Left ventricle myocardium inferior (tissue), 1 donor: ENCODE results near the gene LILRB4. TPM values are rescaled to one million over a fixed set of nuclear protein-coding genes. Genes with fewer than 3 reads are reported as not detected.
"Not testable (repeated sequence)": the region's sequence is repeated elsewhere in the genome, so short reads cannot be mapped to it uniquely, and the experiment has no call there.

Source experiments
- DNase-seq: peaks from one replicate; pipeline ENCODE4 v3.0.0-alpha.2; 2020
- H3K27ac ChIP-seq: fragments of 200-600 bp; replicated peaks from 2 replicates; pipeline ENCODE4 v1.8.0; 2021
- H3K27me3 ChIP-seq: fragments of 200-600 bp; 2 replicates; pipeline ENCODE4 v1.8.0; 2021; ENCODE audit warnings: low read depth
- H3K36me3 ChIP-seq: fragments of 200-600 bp; 2 replicates; pipeline ENCODE4 v1.8.0; 2021
- H3K4me1 ChIP-seq: fragments of 200-600 bp; 2 replicates; pipeline ENCODE4 v1.8.0; 2021
- H3K4me3 ChIP-seq: fragments of 200-600 bp; 2 replicates; pipeline ENCODE4 v1.8.0; 2021; ENCODE audit warnings: mild to moderate bottlenecking, moderate library complexity
- H3K9me3 ChIP-seq: fragments of 200-600 bp; replicated peaks from 2 replicates; pipeline ENCODE4 v1.8.0; 2021
- CTCF ChIP-seq: fragments of 200-600 bp; IDR thresholded peaks from 2 replicates; pipeline ENCODE4 v1.8.0; 2021; ENCODE audit warnings: antibody characterized with exemption, mild to moderate bottlenecking, borderline replicate concordance
- intact Hi-C: fragments of 100-400 bp; cut with micrococcal nuclease; formaldehyde crosslinking; loops from one replicate; pipeline ENCODE4 v1.11.0; 2022
- total RNA-seq: library from RNA; stranded (reverse); fragmentation: NEBNext Ultra II Directional; extraction: Animal tissue kit (Norgen Biotek cat#: 25700); gene quantifications from one replicate; pipeline ENCODE4 v1.2.1, GENCODE V29; 2021
- donor health status: DM: no; HTN: yes; CAD: no; lungs with severe emphysema.

LILRB4 gene
- total RNA-seq, 1 donor from 2014 or later, result 4.0 TPM

- Histone ChIP-seq H3K36me3 (no peaks in the 10 kb centered on the region), H3K4me3 (no peak overlapping the region), H3K9me3 (no peaks in the 10 kb centered on the region), H3K4me1 (no peaks in the 10 kb centered on the region), H3K27me3 (peaks cover 75% of the 10 kb centered on the region), H3K27ac (no peak overlapping the region)
- DNase-seq, result no peak
- intact Hi-C loops, result no loop called here
- no peak for TF ChIP-seq CTCF
These were observed 29.4 kb upstream of the LILRB4 start for GRCh38 chr19:54633401-54633800.

GRCh38 chr19:54636081-54636480 is 26.7 kb upstream of the LILRB4 start:
- H3K27ac ChIP-seq, intact Hi-C loops: not testable (repeated sequence)

GRCh38 chr19:54638683-54639082 is 24.1 kb upstream of the LILRB4 start:
- Histone ChIP-seq H3K27ac (no peak overlapping the region), H3K4me3 (no peak overlapping the region), H3K4me1 (no peaks in the 10 kb centered on the region), H3K36me3 (no peaks in the 10 kb centered on the region), H3K27me3 (peaks cover 54% of the 10 kb centered on the region), H3K9me3 (no peaks in the 10 kb centered on the region)
- intact Hi-C loops, result no loop called here
- no peak for TF ChIP-seq CTCF
- no peak for DNase-seq

More at GRCh38 chr19:54636081-54636480, 26.7 kb upstream of the LILRB4 start:
- H3K4me3 ChIP-seq, H3K4me1 ChIP-seq, H3K9me3 ChIP-seq, H3K36me3 ChIP-seq, DNase-seq: not testable (repeated sequence)
- peaks cover 59% of the 10 kb centered on the region for H3K27me3 ChIP-seq

- intact Hi-C loops, H3K36me3 ChIP-seq, H3K9me3 ChIP-seq, H3K4me1 ChIP-seq, H3K4me3 ChIP-seq, DNase-seq, H3K27ac ChIP-seq: not testable (repeated sequence)
- H3K27me3 ChIP-seq, result peaks cover 34% of the 10 kb centered on the region
These were observed 19.8 kb upstream of the LILRB4 start for GRCh38 chr19:54642953-54643352.

GRCh38 chr19:54643583-54643982 is 19.2 kb upstream of the LILRB4 start:
- H3K4me1 ChIP-seq, intact Hi-C loops, H3K4me3 ChIP-seq, H3K36me3 ChIP-seq, H3K9me3 ChIP-seq, DNase-seq: not testable (repeated sequence)
- Histone ChIP-seq H3K27ac (peak overlapping the region; percentile 30), H3K27me3 (peaks cover 39% of the 10 kb centered on the region)

- TF ChIP-seq CTCF, result no peak
- peak; percentile 26 for DNase-seq
- H3K27me3 ChIP-seq, result peaks cover 37% of the 10 kb centered on the region
- intact Hi-C loops, result no loop called here
- H3K4me3 ChIP-seq, result no peak overlapping the region
- H3K27ac ChIP-seq, result peak overlapping the region; percentile 30
- no peaks in the 10 kb centered on the region for H3K4me1 ChIP-seq
- no peaks in the 10 kb centered on the region for H3K36me3 ChIP-seq
- H3K9me3 ChIP-seq, result peaks cover 3% of the 10 kb centered on the region
These were observed 18.7 kb upstream of the LILRB4 start for GRCh38 chr19:54644056-54644455.

- no peak for TF ChIP-seq CTCF
These were observed 16.4 kb upstream of the LILRB4 start for GRCh38 chr19:54646331-54646841.

More at GRCh38 chr19:54646331-54646841, 16.4 kb upstream of the LILRB4 start:
- no peaks in the 10 kb centered on the region for H3K4me1 ChIP-seq
- intact Hi-C loops, result no loop called here
- no peak for DNase-seq
- H3K4me3 ChIP-seq, result no peak overlapping the region
- peaks cover 41% of the 10 kb centered on the region for H3K27me3 ChIP-seq
- no peaks in the 10 kb centered on the region for H3K36me3 ChIP-seq
- peaks cover 3% of the 10 kb centered on the region for H3K9me3 ChIP-seq
- no peak overlapping the region for H3K27ac ChIP-seq
